GM12878 (cell line): ENCODE data around the gene CHIT1. TPM values are rescaled to one million over a fixed set of nuclear protein-coding genes. Genes with fewer than 3 reads are reported as not detected.

ENCODE experiments used
- ATAC-seq: fragments of 200-7000 bp; cut with Tn5 transposase; 3 replicates; pipeline ENCODE4 v1.9.1; 2020; ENCODE audit warnings: mild to moderate bottlenecking, moderate library complexity
- BruUV-seq: library from RNA; stranded (reverse); fragments of 400-500 nt; replicated peaks from 2 replicates; lab custom pipeline; 2021; lab: Mats Ljungman, UMichigan
- CTCF ChIA-PET: fragments of 300-600 bp; sonication (Branson Sonifier 250); formaldehyde crosslinking; extraction: SDS; loops from one replicate; lab custom pipeline; 2021; ENCODE audit warnings: inconsistent platforms; lab: Yijun Ruan, JAX
- POLR2A ChIA-PET: fragments of 350-600 bp; formaldehyde crosslinking; extraction: SDS; loops from one replicate; lab custom pipeline; 2021; ENCODE audit warnings: inconsistent platforms; lab: Charles Lee
- RAD21 ChIA-PET: fragments of 300-600 bp; sonication (Branson Sonifier 250); formaldehyde crosslinking; loops from one replicate; lab custom pipeline; 2023; ENCODE audit warnings: antibody characterized with exemption; ENCODE audit not compliant: unreplicated experiment; lab: Charles Lee
- SMC1A ChIA-PET: fragments of 300-600 bp; sonication (Branson Sonifier 250); formaldehyde crosslinking; loops from one replicate; lab custom pipeline; 2023; ENCODE audit not compliant: unreplicated experiment, uncharacterized antibody; lab: Charles Lee
- DNase-seq: peaks from one replicate; pipeline ENCODE4 v3.0.0-alpha.2; 2011; ENCODE audit warnings: low read depth, low spot score
- FAIRE-seq: peaks from 3 replicates; lab custom pipeline; 2011; peaks lifted over from hg19 to GRCh38; lab: Jason Lieb, UNC
- H2AFZ ChIP-seq: 2 replicates; pipeline ENCODE4 v1.6.0; 2011; ENCODE audit warnings: low read depth, low read length, control low read depth; ENCODE audit not compliant: control insufficient read depth
- H3K27ac ChIP-seq: 2 replicates; pipeline ENCODE4 v1.5.1; 2011; ENCODE audit warnings: control low read depth; ENCODE audit not compliant: control insufficient read depth, insufficient read depth
- H3K27me3 ChIP-seq, 2 experiments: replicated peaks in 1 of 2; 2 replicates each; pipeline versions ENCODE4 v1.6.0 to v1.6.1; 2011; ENCODE audit warnings: low read length in 1 of 2; ENCODE audit not compliant: control insufficient read depth in 2 of 2, insufficient read depth in 2 of 2
- H3K36me3 ChIP-seq, 2 experiments: 2 replicates each; pipeline ENCODE4 v1.5.1; 2011; ENCODE audit warnings: low read length in 1 of 2; ENCODE audit not compliant: control insufficient read depth in 2 of 2, insufficient read depth in 2 of 2
- H3K4me1 ChIP-seq: 2 replicates; pipeline ENCODE4 v1.6.1; 2011; ENCODE audit warnings: mild to moderate bottlenecking, low read length, moderate library complexity, mixed read lengths; ENCODE audit not compliant: control insufficient read depth, insufficient read depth
- H3K4me2 ChIP-seq: 2 replicates; pipeline ENCODE4 v1.6.0; 2011; ENCODE audit warnings: control low read depth; ENCODE audit not compliant: control insufficient read depth, insufficient read depth
- H3K4me3 ChIP-seq: fragments of 200-600 bp; sonication (generic); 2 replicates; pipeline ENCODE4 v1.5.1; 2016
- H3K79me2 ChIP-seq: 2 replicates; pipeline ENCODE4 v1.6.0; 2011; ENCODE audit warnings: low read length; ENCODE audit not compliant: control insufficient read depth, insufficient read depth
- H3K9ac ChIP-seq: 2 replicates; pipeline ENCODE4 v1.8.0; 2011; ENCODE audit warnings: low read length, control low read depth, mixed read lengths; ENCODE audit not compliant: control insufficient read depth, insufficient read depth
- H3K9me3 ChIP-seq: replicated peaks from 3 replicates; pipeline ENCODE4 v1.5.1; 2011; ENCODE audit warnings: mild to moderate bottlenecking, low read length; ENCODE audit not compliant: control insufficient read depth, insufficient read depth
- H4K20me1 ChIP-seq: 2 replicates; pipeline ENCODE4 v1.6.0; 2011; ENCODE audit not compliant: control insufficient read depth, insufficient read depth
- ATF7 ChIP-seq: fragments of 450-650 bp; IDR thresholded peaks from 2 replicates; pipeline ENCODE4 v1.6.1; 2016; ENCODE audit warnings: low read depth, mild to moderate bottlenecking
- CBX5 ChIP-seq: sonication (generic); IDR thresholded peaks from 2 replicates; pipeline ENCODE4 v1.6.1; 2016; ENCODE audit warnings: low read depth, moderate library complexity, mild to moderate bottlenecking, inconsistent platforms
- MEF2A ChIP-seq: IDR thresholded peaks from 2 replicates; pipeline ENCODE4 v1.6.1; 2011; ENCODE audit warnings: low read depth, mild to moderate bottlenecking, low read length, moderate library complexity; ENCODE audit not compliant: insufficient read depth
- NFYA ChIP-seq: IDR thresholded peaks from 2 replicates; pipeline ENCODE4 v1.6.1; 2011; ENCODE audit warnings: low read depth, mild to moderate bottlenecking, low read length, improper control_type of control experiment, borderline replicate concordance
- POLR2AphosphoS2 ChIP-seq: IDR thresholded peaks from 2 replicates; pipeline ENCODE4 v1.6.1; 2011; ENCODE audit warnings: low read depth, mild to moderate bottlenecking, low read length, improper control_type of control experiment, moderate library complexity
- POLR2AphosphoS5 ChIP-seq: IDR thresholded peaks from 2 replicates; pipeline ENCODE4 v1.6.1; 2011; ENCODE audit warnings: mild to moderate bottlenecking, low read length, inconsistent platforms
- RBBP5 ChIP-seq: fragments of 200-600 bp; sonication (generic); conservative IDR thresholded peaks from 2 replicates; pipeline ENCODE4 v1.6.1; 2016
- RELA ChIP-seq: fragments of 450-650 bp; IDR thresholded peaks from 2 replicates; pipeline ENCODE4 v1.8.0; 2014; ENCODE audit warnings: borderline replicate concordance; ENCODE audit not compliant: partially characterized antibody
- RUNX3 ChIP-seq: IDR thresholded peaks from 2 replicates; pipeline ENCODE4 v1.6.1; 2012; ENCODE audit warnings: low read length, inconsistent platforms
- SIN3A ChIP-seq: IDR thresholded peaks from 2 replicates; pipeline ENCODE4 v1.6.1; 2012; ENCODE audit warnings: low read depth, low read length, improper control_type of control experiment
- SPI1 ChIP-seq: IDR thresholded peaks from 2 replicates; pipeline ENCODE4 v1.6.1; 2011; ENCODE audit warnings: low read depth, mild to moderate bottlenecking, low read length, moderate library complexity, borderline replicate concordance; ENCODE audit not compliant: insufficient read depth
- TBL1XR1 ChIP-seq: IDR thresholded peaks from 2 replicates; pipeline ENCODE4 v1.6.1; 2012; ENCODE audit warnings: low read depth, low read length, improper control_type of control experiment
- ZNF592 ChIP-seq: fragments of 450-650 bp; IDR thresholded peaks from 2 replicates; pipeline ENCODE4 v1.6.1; 2017; ENCODE audit warnings: mild to moderate bottlenecking, moderate library complexity
- WGBS: methylation state at CpG from one replicate; pipeline ENCODE4 v1.1.6; 2016; ENCODE audit warnings: low lambda C conversion rate; ENCODE audit not compliant: insufficient replicate concordance, insufficient coverage; ENCODE audit errors: missing lambda C conversion rate; 5-methylcytosine and 5-hydroxymethylcytosine counted together
- in situ Hi-C: fragments of 300-500 bp; cut with MboI; formaldehyde crosslinking; loops from 9 replicates; pipeline ENCODE4 v1.14.3; 2018; ENCODE audit warnings: mixed read lengths
- intact Hi-C: fragments of 100-400 bp; cut with micrococcal nuclease; formaldehyde crosslinking; loops from one replicate; pipeline ENCODE4 v1.14.2; 2022; ENCODE audit not compliant: unreplicated experiment
- polyA plus RNA-seq, 11 experiments: library from polyadenylated mRNA; depleted of rRNA in 4 of 11; unstranded in 6 of 11; stranded (reverse) in 5 of 11; fragments of >200 nt; fragmentation: Nextera tagmentation in 4 of 11; fragmentation: Illumina TruSeq in 1 of 11; extraction: Ambion mirVana in 4 of 11; extraction: Trizol in 1 of 11; gene quantifications; 1 replicate in 1 of 11; 2 replicates in 10 of 11; pipeline versions ENCODE4 v1.2.1 to v1.2.3, GENCODE V29; 2011 to 2016; ENCODE audit warnings: inconsistent platforms in 2 of 11, missing spikeins in 2 of 11, low read depth in 1 of 11
- total RNA-seq, 4 experiments: library from RNA; depleted of rRNA in 3 of 4; stranded (reverse); fragments of >200 nt in 3 of 4; fragmentation: Illumina TruSeq in 1 of 4; extraction: Trizol in 1 of 4; gene quantifications; 2 replicates each; pipeline versions ENCODE4 v1.2.1 to v1.2.3, GENCODE V29; 2013 to 2021

CHIT1 gene
- total and polyA plus RNA-seq, 10 of the 15 experiments (the other 5 are each of a cell fraction or from before 2014, with no cell fraction given): 0.02 to 2.1 (median 0.76) TPM

GRCh38 chr1:203186091-203186445 is 43.4 kb downstream of the CHIT1 start:
- H3K4me3 ChIP-seq: no peak overlapping the region
- ATAC-seq: no peak
- no peak overlapping the region for H3K4me2 ChIP-seq
- ChIA-PET CTCF (interaction anchor here (1.2 to 1.6 kb wide), 4 partner anchors 10 to 147 kb away, joined by 3 to 7 read pairs (median 4); no protein-coding TSS in a partner anchor), POLR2A (no interaction called here), SMC1A (no interaction called here)
- in situ Hi-C loops: no loop called here
- H2AFZ ChIP-seq: no peak overlapping the region
- H4K20me1 ChIP-seq: no peaks in the 10 kb centered on the region
- no peaks in the 10 kb centered on the region for H3K79me2 ChIP-seq
- H3K27me3 ChIP-seq: no peaks in the 10 kb centered on the region; a peak in 1 of 4 replicates
- H3K27ac ChIP-seq: no peak overlapping the region
- no peaks in the 10 kb centered on the region for H3K36me3 ChIP-seq
- no peak overlapping the region for H3K9ac ChIP-seq
- intact Hi-C loops: no loop called here
- 21% methylated on average over 5 of the region's 5 CpGs for WGBS
- no peak for TF ChIP-seq ZNF592
- TF ChIP-seq NFYA: no peak
- no peak for TF ChIP-seq RELA
- no peak for TF ChIP-seq ATF7
- no peak for TF ChIP-seq SPI1
- no peak for TF ChIP-seq RBBP5
- no peak for TF ChIP-seq RUNX3
- TF ChIP-seq POLR2AphosphoS2: no peak
- no peak for TF ChIP-seq SIN3A
- no peak for TF ChIP-seq MEF2A
- no peak for TF ChIP-seq TBL1XR1
- TF ChIP-seq CBX5: no peak
- no peak for TF ChIP-seq POLR2AphosphoS5
- TF ChIP-seq, all 136 proteins: peak for 0
- no peaks in the 10 kb centered on the region for H3K4me1 ChIP-seq
- DNase-seq (no peak), FAIRE-seq (no peak)
- no TSS peak for BruUV-seq
- H3K9me3 ChIP-seq: no peaks in the 10 kb centered on the region
- RAD21 ChIA-PET: interaction anchor here (0.7 kb wide), 1 partner anchor 13 kb away, joined by 3 read pairs; no protein-coding TSS in a partner anchor
